H7 (cell line): ENCODE data around the gene GNG7. TPM values are rescaled to one million over a fixed set of nuclear protein-coding genes. Genes with fewer than 3 reads are reported as not detected.
"Not testable (repeated sequence)": the region's sequence is repeated elsewhere in the genome, so short reads cannot be mapped to it uniquely, and the experiment has no call there.

ENCODE experiments used
- DNase-seq: peaks from one replicate; pipeline ENCODE4 v3.0.0; 2012
- H3K27me3 ChIP-seq: 2 replicates; pipeline ENCODE4 v1.6.0; 2011; ENCODE audit warnings: mild to moderate bottlenecking, low read length; ENCODE audit not compliant: control insufficient read depth, insufficient read depth
- H3K36me3 ChIP-seq: replicated peaks from 2 replicates; pipeline ENCODE4 v1.5.1; 2011; ENCODE audit warnings: low read length; ENCODE audit not compliant: control insufficient read depth, insufficient read depth
- H3K4me3 ChIP-seq: 2 replicates; pipeline ENCODE4 v1.5.1; 2011; ENCODE audit warnings: low read depth, mild to moderate bottlenecking, control low read depth, low read length, moderate library complexity; ENCODE audit not compliant: insufficient read depth
- total RNA-seq: library from RNA; depleted of rRNA; stranded (reverse); fragments of >200 nt; shearing (Covaris generic); gene quantifications from 2 replicates; pipeline ENCODE4 v1.2.3, GENCODE V29; 2014

GNG7 gene
- total RNA-seq, 1 experiment from 2014 or later: 1.1 TPM

DNA sequence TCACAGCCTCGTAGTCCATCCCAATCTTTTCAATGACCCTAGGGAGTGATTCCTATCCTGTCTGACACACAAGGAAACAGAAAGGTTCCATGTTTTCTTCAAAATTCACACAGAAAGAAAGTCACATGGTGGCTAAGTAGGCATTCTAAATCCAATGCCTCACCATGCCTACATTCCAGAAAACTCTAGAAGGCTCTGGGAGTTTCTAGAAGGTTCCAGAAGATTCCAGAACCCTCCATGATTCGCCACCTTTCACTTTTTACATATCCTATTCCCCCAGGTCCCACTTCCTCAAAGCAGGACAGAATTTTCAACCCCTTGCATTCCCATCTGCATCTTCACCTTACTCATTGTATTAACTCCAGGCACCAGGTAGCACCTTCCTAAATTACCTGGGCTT, 23.1 kb downstream of the GNG7 start:
- DNase-seq: no peak
- Histone ChIP-seq H3K36me3 (no peaks in the 10 kb centered on the region), H3K4me3 (no peak overlapping the region), H3K27me3 (peaks cover 3% of the 10 kb centered on the region; the same call in 1 of the 2 replicates)

- H3K4me3 ChIP-seq, H3K27me3 ChIP-seq, H3K36me3 ChIP-seq, DNase-seq: not testable (repeated sequence)
These were observed 23.5 kb downstream of the GNG7 start for GRCh38 chr19:2678948-2679347.

DNA sequence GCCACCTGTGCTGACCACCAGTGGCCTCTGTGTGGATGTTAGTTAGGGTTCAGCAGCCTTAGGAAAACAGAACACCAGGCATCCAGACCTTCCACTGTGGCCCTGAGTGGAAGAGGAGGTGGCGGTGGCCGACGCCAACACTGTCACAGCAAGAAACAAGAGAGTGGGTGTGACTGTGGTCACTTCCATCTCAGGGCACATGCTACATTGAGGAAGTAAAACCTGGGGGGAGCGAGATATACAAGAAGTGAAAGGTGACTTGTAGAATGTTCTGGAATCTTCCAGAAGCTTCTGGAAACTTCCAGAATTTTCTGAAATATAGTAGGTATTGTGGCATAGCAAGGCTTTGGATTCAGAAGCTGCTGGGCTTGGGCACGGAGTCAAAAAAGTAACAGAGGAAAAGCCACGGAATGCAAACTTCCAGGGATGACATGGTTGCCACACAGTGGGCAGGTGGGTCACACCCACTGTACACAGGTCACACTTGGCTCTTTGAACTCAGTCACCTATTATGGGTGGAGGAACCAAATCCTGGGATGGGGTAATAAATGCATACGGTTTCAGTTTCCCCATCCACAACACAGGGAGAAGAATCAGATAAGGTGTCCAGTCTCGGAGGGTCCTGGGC, 24.3 kb downstream of the GNG7 start:
- Histone ChIP-seq H3K4me3 (no peak overlapping the region), H3K27me3 (peaks cover 3% of the 10 kb centered on the region; the same call in 1 of the 2 replicates), H3K36me3 (no peaks in the 10 kb centered on the region)
- DNase-seq: no peak

DNA sequence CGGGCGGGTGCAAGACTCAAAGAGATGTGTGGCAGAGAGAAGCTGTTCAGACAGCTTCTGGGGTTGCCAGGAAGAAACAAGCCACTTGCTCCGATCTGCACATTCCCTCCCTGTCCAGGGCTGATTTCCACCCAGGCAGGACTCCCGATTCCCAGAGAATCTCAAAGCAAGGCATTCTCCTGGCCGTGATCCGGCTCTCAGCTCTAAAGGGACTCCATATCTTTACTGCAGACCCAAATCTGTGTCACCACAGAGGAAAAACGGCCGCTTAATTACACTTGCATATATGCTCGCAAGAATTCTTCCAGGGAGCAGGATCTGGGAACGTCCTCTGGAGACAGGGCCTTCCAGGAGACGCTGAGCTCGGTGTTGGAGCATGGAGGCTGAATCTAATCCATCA, 25.7 kb downstream of the GNG7 start:
- Histone ChIP-seq H3K27me3 (peaks cover 3% of the 10 kb centered on the region; the same call in 1 of the 2 replicates), H3K4me3 (no peak overlapping the region), H3K36me3 (no peaks in the 10 kb centered on the region)
- no peak for DNase-seq

DNA sequence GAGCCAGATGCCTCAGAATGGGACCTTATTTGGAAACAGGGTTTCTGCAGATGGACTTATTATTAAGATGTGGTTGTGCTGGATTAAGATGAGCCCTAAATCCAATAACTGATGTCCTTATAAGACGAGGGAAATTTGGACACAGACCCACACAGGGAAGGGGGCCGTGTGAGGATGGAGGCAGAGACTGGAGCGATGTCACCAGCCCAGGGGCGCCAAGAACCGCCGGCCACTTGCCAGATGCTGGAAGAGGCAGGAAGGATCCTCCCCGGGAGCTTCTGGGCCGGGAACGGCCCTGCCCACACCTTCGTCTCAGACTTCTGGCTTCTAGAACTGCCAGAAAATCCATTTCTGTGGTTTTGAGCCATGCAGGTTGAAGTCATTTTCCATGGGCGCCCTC, 26.6 kb downstream of the GNG7 start:
- no peaks in the 10 kb centered on the region for H3K36me3 ChIP-seq
- no peak overlapping the region for H3K4me3 ChIP-seq
- DNase-seq: no peak
- H3K27me3 ChIP-seq: peaks cover 3% of the 10 kb centered on the region; the same call in 1 of the 2 replicates

- Histone ChIP-seq H3K36me3 (no peaks in the 10 kb centered on the region), H3K4me3 (no peak overlapping the region), H3K27me3 (peaks cover 2% of the 10 kb centered on the region; the same call in 1 of the 2 replicates)
- DNase-seq: no peak
These were observed 32.3 kb downstream of the GNG7 start for GRCh38 chr19:2670217-2670616.

DNA sequence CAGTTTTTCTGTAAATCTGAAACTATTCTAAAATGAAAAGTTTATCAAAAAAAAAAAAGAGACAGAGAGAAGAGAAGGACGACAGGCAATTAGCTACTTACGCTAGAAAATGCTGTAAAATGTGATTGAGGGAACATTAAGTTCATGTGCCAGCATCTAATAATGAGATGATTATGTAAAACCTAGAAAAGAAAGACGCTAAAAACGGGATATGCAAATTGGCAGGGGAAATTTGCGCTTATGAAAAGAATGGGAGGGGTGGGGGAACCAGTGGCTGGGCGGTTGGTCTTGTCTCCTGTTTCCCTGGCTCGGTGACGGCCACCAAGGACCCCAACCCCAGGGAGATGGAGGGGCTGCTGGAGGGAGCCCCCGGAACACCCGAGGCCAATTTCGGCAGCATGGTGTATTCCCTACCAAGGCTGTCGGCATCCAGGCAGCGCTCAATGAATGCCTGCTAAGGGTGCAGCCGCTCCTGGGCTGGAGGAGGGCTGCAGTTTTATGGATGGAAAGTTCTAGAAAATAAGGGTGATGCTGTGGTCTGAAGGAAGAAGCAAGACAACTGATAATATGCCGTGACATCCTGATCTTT, 34.2 kb downstream of the GNG7 start:
- H3K36me3 ChIP-seq: no peaks in the 10 kb centered on the region
- H3K4me3 ChIP-seq: no peak overlapping the region
- DNase-seq: no peak
- H3K27me3 ChIP-seq: no peaks in the 10 kb centered on the region

- H3K4me3 ChIP-seq, H3K36me3 ChIP-seq, DNase-seq, H3K27me3 ChIP-seq: not testable (repeated sequence)
These were observed 35.1 kb downstream of the GNG7 start for GRCh38 chr19:2667349-2667748.

- no peaks in the 10 kb centered on the region for H3K27me3 ChIP-seq
- no peaks in the 10 kb centered on the region for H3K36me3 ChIP-seq
- no peak for DNase-seq
- H3K4me3 ChIP-seq: no peak overlapping the region
These were observed 36.0 kb downstream of the GNG7 start for GRCh38 chr19:2666344-2666994.

GRCh38 chr19:2665103-2665502, 37.4 kb downstream of the GNG7 start:
- Histone ChIP-seq H3K36me3 (no peaks in the 10 kb centered on the region), H3K4me3 (no peak overlapping the region), H3K27me3 (no peaks in the 10 kb centered on the region)
- DNase-seq: no peak

- H3K36me3 ChIP-seq: no peaks in the 10 kb centered on the region
- no peak overlapping the region for H3K4me3 ChIP-seq
- no peak for DNase-seq
- no peaks in the 10 kb centered on the region for H3K27me3 ChIP-seq
These were observed 38.4 kb downstream of the GNG7 start for GRCh38 chr19:2663920-2664571.

GRCh38 chr19:2661615-2662014, 40.9 kb downstream of the GNG7 start:
- DNase-seq: no peak
- Histone ChIP-seq H3K27me3 (no peaks in the 10 kb centered on the region), H3K4me3 (no peak overlapping the region), H3K36me3 (no peaks in the 10 kb centered on the region)

GRCh38 chr19:2659856-2660432, 42.5 kb downstream of the GNG7 start:
- no peaks in the 10 kb centered on the region for H3K36me3 ChIP-seq
- no peak for DNase-seq
- no peak overlapping the region for H3K4me3 ChIP-seq
- H3K27me3 ChIP-seq: no peaks in the 10 kb centered on the region

- Histone ChIP-seq H3K36me3 (no peaks in the 10 kb centered on the region), H3K4me3 (no peak overlapping the region), H3K27me3 (no peaks in the 10 kb centered on the region)
- DNase-seq: no peak
These were observed 46.0 kb downstream of the GNG7 start for GRCh38 chr19:2656533-2656932.
